Measurements from ENCODE around the gene RAVER1. TPM values are rescaled to one million over a fixed set of nuclear protein-coding genes. Genes with fewer than 3 reads are reported as not detected.
A peak's percentile ranks its signal among the peaks of the same experiment; 100 is the strongest.

The RAVER1 gene
- total and polyA plus RNA-seq, 2 of the 13 experiments (the other 11 are each of a cell fraction or from before 2014, with no cell fraction given), result 3.6 to 7.9 TPM

- no peaks in the 10 kb centered on the region for H3K79me2 ChIP-seq (ENCODE audit: insufficient read depth, low read length)
- intact Hi-C loops (cut with micrococcal nuclease; ENCODE audit: unreplicated experiment), result no loop called here
- POLR2A ChIA-PET, result no interaction called here
- CTCF ChIA-PET (ENCODE audit: low intra/inter-chr PET ratio, low total read pairs), result no interaction called here
- in situ Hi-C loops (cut with HindIII; ENCODE audit: extremely low pct_ligation_motif_present, low pct_unique_long_range_greater_than_20kb), result no loop called here
- no peaks in the 10 kb centered on the region for H3K9me3 ChIP-seq (ENCODE audit: low read length)
- H3K9ac ChIP-seq (ENCODE audit: insufficient read depth, low read depth, low read length), result no peak overlapping the region
- FAIRE-seq (no peak), ATAC-seq (no peak), DNase-seq (ENCODE audit: low spot score) (no peak)
- peaks cover 0 to 5% of the 10 kb centered on the region in 2 experiments; a peak in 1 of 5 replicates for H3K36me3 ChIP-seq (replicated peaks in 1 of 2; ENCODE audit: control insufficient read depth in 1 of 2, insufficient read depth in 2 of 2, low read length in 2 of 2)
- H3K4me3 ChIP-seq (replicated peaks in 1 of 3; ENCODE audit: insufficient read depth in 1 of 3, low read depth in 2 of 3, low read length in 3 of 3), result no peak overlapping the region
- WGBS (ENCODE audit: low lambda C conversion rate), result 96% methylated on average over 5 of the region's 5 CpGs
- H3K27me3 ChIP-seq (ENCODE audit: control insufficient read depth in 1 of 2, insufficient read depth in 2 of 2, low read length in 2 of 2), result no peaks in the 10 kb centered on the region; a peak in 1 of 5 replicates
- TF ChIP-seq ZBTB7A (CRISPR knock-in tag; IDR thresholded peaks at IDR 0.05), result no peak
- TF ChIP-seq ZNF629 (CRISPR knock-in tag; conservative IDR thresholded peaks at IDR 0.05), result peak; percentile 77
- H3K4me2 ChIP-seq (ENCODE audit: low read depth, low read length), result no peak overlapping the region
- no peaks in the 10 kb centered on the region for H4K20me1 ChIP-seq (ENCODE audit: insufficient read depth, low read length)
- BruUV-seq (replicated peaks), result no TSS peak
- H2AFZ ChIP-seq (ENCODE audit: low read length), result no peak overlapping the region
- peaks cover 4% of the 10 kb centered on the region; the same call in 1 of the 2 replicates for H3K4me1 ChIP-seq (ENCODE audit: insufficient read depth, low read length)
- H3K27ac ChIP-seq (ENCODE audit: extremely low read length, insufficient read depth, low read length), result no peak overlapping the region
These were observed 27.0 kb downstream of the RAVER1 start for GRCh38 chr19:10306327-10306726.

GRCh38 chr19:10305139-10305806, 28.1 kb downstream of the RAVER1 start:
- no peaks in the 10 kb centered on the region for H3K27me3 ChIP-seq (ENCODE audit: control insufficient read depth in 1 of 2, insufficient read depth in 2 of 2, low read length in 2 of 2)
- in situ Hi-C loops (cut with HindIII; ENCODE audit: extremely low pct_ligation_motif_present, low pct_unique_long_range_greater_than_20kb) (no loop called here), intact Hi-C loops (cut with micrococcal nuclease; ENCODE audit: unreplicated experiment) (no loop called here)
- no peaks in the 10 kb centered on the region for H3K9me3 ChIP-seq (ENCODE audit: low read length)
- peaks cover 0 to 4% of the 10 kb centered on the region in 2 experiments; a peak in 1 of 5 replicates for H3K36me3 ChIP-seq (replicated peaks in 1 of 2; ENCODE audit: control insufficient read depth in 1 of 2, insufficient read depth in 2 of 2, low read length in 2 of 2)
- H3K27ac ChIP-seq (ENCODE audit: extremely low read length, insufficient read depth, low read length), result no peak overlapping the region
- DNase-seq (ENCODE audit: low spot score), result no peak
- no peak overlapping the region for H3K9ac ChIP-seq (ENCODE audit: insufficient read depth, low read depth, low read length)
- no peaks in the 10 kb centered on the region for H4K20me1 ChIP-seq (ENCODE audit: insufficient read depth, low read length)
- FAIRE-seq, result no peak
- ChIA-PET POLR2A (no interaction called here), CTCF (ENCODE audit: low intra/inter-chr PET ratio, low total read pairs) (no interaction called here)
- BruUV-seq (replicated peaks), result no TSS peak
- ATAC-seq, result no peak
- H2AFZ ChIP-seq (ENCODE audit: low read length), result no peak overlapping the region
- H3K4me2 ChIP-seq (ENCODE audit: low read depth, low read length), result no peak overlapping the region
- no peak overlapping the region for H3K4me3 ChIP-seq (replicated peaks in 1 of 3; ENCODE audit: insufficient read depth in 1 of 3, low read depth in 2 of 3, low read length in 3 of 3)
- H3K79me2 ChIP-seq (ENCODE audit: insufficient read depth, low read length), result no peaks in the 10 kb centered on the region
- H3K4me1 ChIP-seq (ENCODE audit: insufficient read depth, low read length), result peaks cover 10% of the 10 kb centered on the region
- WGBS (ENCODE audit: low lambda C conversion rate), result 95% methylated on average over 5 of the region's 17 CpGs
- TF ChIP-seq NR2F6 (IDR thresholded peaks at IDR 0.05) (peak; percentile 33; the same call in 1 of the 2 replicates), NR2F6 (CRISPR knock-in tag; IDR thresholded peaks at IDR 0.05) (no peak), PRDM4 (CRISPR knock-in tag; IDR thresholded peaks at IDR 0.05; ENCODE audit: borderline replicate concordance) (peak; percentile 97; the same call in 1 of the 2 replicates), CHD4 (IDR thresholded peaks at IDR 0.05; ENCODE audit: borderline replicate concordance, low read length) (no peak), ZKSCAN8 (CRISPR knock-in tag; IDR thresholded peaks at IDR 0.05; ENCODE audit: borderline replicate concordance) (no peak), PPARG (CRISPR knock-in tag; conservative IDR thresholded peaks at IDR 0.05) (no peak), NR2C2 (CRISPR knock-in tag; IDR thresholded peaks at IDR 0.05; ENCODE audit: borderline replicate concordance) (0 out of 2 replicates have a peak, but pooled peaks have one; percentile 20)

Measured in HepG2 (cell line).